Measurements from ENCODE around the gene OR8B8. TPM values are rescaled to one million over a fixed set of nuclear protein-coding genes. Genes with fewer than 3 reads are reported as not detected.

The OR8B8 gene, protein sequence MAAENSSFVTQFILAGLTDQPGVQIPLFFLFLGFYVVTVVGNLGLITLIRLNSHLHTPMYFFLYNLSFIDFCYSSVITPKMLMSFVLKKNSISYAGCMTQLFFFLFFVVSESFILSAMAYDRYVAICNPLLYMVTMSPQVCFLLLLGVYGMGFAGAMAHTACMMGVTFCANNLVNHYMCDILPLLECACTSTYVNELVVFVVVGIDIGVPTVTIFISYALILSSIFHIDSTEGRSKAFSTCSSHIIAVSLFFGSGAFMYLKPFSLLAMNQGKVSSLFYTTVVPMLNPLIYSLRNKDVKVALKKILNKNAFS
- not detected for total RNA-seq

GRCh38 chr11:124445646-124446150, at the start of gene OR8B8:
OR8B8 (minus strand) TSS chr11:124445696; CDS start chr11:124441085, 4,611 bp downstream.
- no peak for DNase-seq
- H3K4me1 ChIP-seq = no peaks in the 10 kb centered on the region
- no peak within 1 kb of the TSS for H3K27ac ChIP-seq
- WGBS, 2 donors = 90 to 93% methylated on average over 1 of the region's 1 CpG
- H3K36me3 ChIP-seq = no peaks in the 10 kb centered on the region
- no peaks in the 10 kb centered on the region for H3K27me3 ChIP-seq
- H3K9me3 ChIP-seq = no peaks in the 10 kb centered on the region
- intact Hi-C loops (cut with DNase I) = no loop called here
- TF ChIP-seq POLR2A (IDR thresholded peaks at IDR 0.05) (no peak), CTCF (IDR thresholded peaks at IDR 0.05) (no peak)
- H3K4me3 ChIP-seq = no peak within 1 kb of the TSS

DNA sequence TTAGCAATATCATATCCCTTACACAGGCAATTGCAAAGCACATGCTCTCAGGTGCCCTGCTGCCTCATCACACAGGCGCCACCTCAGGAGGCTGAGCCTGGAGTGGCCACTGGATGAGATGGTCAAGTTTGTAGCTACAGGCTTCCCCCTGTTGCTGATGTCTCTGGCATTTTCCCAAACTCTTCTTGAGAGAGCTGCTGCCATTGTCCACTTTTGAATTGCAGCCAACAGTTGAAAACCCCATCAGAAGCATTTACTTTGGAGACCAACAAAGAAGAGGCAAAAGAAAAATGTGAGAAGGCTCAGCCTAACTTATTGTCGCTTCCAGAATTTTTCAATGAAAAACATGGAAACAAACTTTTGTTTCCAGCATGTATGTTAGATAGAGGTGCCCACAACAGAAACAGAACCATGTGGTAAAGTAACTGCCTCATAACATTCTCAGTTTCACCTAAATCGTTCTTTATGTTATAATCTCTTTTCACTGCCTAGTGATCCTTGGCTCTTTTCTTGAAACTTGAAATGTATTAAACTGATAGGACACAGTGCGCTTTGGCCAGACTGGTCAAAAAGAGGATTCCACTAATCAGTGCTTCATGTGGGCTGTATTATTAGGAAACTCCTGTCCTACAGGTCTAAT, 47.6 kb upstream of the OR8B8 start:
- H3K27me3 ChIP-seq = no peaks in the 10 kb centered on the region
- TF ChIP-seq POLR2A (IDR thresholded peaks at IDR 0.05) (no peak), CTCF (IDR thresholded peaks at IDR 0.05) (no peak)
- no peak overlapping the region for H3K4me3 ChIP-seq
- 87 to 88% methylated on average over 3 to 4 of the region's 4 CpGs for WGBS, 2 donors
- no peak for DNase-seq
- H3K4me1 ChIP-seq = no peaks in the 10 kb centered on the region
- H3K9me3 ChIP-seq = no peaks in the 10 kb centered on the region
- no peak overlapping the region for H3K27ac ChIP-seq
- H3K36me3 ChIP-seq = no peaks in the 10 kb centered on the region
- intact Hi-C loops (cut with DNase I) = no loop called here

- Histone ChIP-seq H3K27me3 (no peaks in the 10 kb centered on the region), H3K4me3 (no peak overlapping the region), H3K27ac (no peak overlapping the region), H3K36me3 (no peaks in the 10 kb centered on the region), H3K4me1 (no peaks in the 10 kb centered on the region), H3K9me3 (no peaks in the 10 kb centered on the region)
- intact Hi-C loops (cut with DNase I) = no loop called here
- DNase-seq = no peak
- no peak for TF ChIP-seq POLR2A (IDR thresholded peaks at IDR 0.05)
- TF ChIP-seq CTCF (IDR thresholded peaks at IDR 0.05) = no peak
- WGBS, 2 donors = 60 to 69% methylated on average over 4 of the region's 4 CpGs
Observed at GRCh38 chr11:124483422-124483821, 37.9 kb upstream of the OR8B8 start.

DNA sequence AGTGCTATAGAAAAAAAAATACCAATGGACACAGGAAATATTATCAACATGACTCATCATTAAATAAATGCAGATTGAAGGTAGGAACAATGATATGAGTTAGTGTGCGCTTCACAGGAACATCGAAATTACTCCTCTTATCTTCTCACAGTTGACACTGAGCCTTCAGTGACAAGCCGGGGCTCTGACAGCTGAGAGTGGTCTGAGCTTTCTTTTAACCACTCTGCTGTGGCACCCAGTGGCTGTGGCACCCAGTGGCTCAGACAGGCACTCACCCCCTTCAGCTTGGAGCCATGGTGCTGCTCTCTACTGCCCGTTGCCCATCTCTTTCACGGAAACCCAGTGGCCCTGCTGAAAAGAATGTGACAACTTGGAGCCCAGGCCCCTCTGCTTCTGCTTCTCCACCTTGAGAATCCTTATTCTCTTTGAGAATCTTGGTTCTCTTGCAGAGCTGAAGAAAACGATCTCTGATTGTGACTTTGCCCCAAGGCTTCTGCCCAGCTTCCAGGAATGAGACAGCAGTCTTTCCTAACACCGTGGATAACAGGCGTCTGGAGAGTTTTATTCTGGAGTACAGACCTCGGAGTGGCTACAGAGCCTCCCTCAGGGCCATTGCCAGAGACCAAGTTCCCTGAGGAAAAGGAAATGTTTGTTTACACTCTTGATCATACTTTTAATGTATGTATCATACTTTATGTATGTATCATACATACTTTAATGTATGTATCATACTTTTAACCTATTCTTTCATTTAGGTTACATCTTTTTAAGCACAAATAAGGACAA, 37.1 kb upstream of the OR8B8 start:
- Histone ChIP-seq H3K4me3 (no peak overlapping the region), H3K4me1 (no peaks in the 10 kb centered on the region), H3K36me3 (no peaks in the 10 kb centered on the region), H3K9me3 (no peaks in the 10 kb centered on the region), H3K27ac (no peak overlapping the region), H3K27me3 (no peaks in the 10 kb centered on the region)
- intact Hi-C loops (cut with DNase I) = no loop called here
- 56 to 66% methylated on average over 6 to 9 of the region's 9 CpGs for WGBS, 2 donors
- no peak for DNase-seq
- no peak for TF ChIP-seq POLR2A (IDR thresholded peaks at IDR 0.05)
- TF ChIP-seq CTCF (IDR thresholded peaks at IDR 0.05) = no peak

Data from esophagus squamous epithelium (tissue), 5 donors.